Measurements from ENCODE around the gene LGI2.

The LGI2 gene

GRCh38 chr4:24992968-24993367 is 37.8 kb downstream of the LGI2 start:
- no peak for DNase-seq

GRCh38 chr4:24991015-24991414 is 39.7 kb downstream of the LGI2 start:
- DNase-seq: no peak

DNA sequence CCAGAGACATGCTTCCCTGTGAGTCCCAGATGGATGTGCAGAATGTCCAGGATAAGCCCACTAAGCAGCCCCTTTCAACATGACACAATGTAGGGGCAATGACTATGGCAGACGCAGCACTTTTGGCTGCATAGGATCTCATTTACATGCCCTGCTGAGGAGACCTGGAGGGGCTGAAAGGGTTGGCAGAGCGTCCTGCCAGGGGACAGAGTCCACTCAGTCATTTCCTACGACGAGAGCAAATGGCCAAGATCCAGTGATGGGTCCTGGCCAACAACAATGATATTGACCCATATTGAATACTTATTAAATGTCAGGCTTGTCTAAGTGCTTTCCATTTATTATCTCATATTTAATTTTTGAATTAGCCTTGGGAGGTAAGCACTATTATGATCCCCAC is 41.4 kb downstream of the LGI2 start:
- no peak for DNase-seq

DNA sequence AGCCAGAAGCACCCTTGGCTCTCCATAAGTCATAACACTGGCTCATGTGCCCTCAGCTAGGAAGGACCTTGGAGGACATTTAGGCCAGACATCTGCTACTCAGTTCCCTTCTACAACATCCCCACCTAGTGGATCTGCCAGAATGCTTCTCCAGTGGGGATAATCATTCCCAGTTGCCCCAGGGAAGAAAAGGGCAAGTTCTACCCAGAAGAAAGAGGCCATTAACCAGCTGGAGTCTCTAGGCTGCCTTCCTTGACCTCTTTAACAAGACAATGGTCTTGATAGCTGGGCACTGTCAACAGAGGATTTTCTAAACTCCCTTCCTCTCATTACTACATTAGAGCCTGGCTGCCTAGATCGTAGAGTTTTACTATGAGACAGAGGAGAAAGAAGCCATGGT is 42.0 kb downstream of the LGI2 start:
- no peak for DNase-seq

DNA sequence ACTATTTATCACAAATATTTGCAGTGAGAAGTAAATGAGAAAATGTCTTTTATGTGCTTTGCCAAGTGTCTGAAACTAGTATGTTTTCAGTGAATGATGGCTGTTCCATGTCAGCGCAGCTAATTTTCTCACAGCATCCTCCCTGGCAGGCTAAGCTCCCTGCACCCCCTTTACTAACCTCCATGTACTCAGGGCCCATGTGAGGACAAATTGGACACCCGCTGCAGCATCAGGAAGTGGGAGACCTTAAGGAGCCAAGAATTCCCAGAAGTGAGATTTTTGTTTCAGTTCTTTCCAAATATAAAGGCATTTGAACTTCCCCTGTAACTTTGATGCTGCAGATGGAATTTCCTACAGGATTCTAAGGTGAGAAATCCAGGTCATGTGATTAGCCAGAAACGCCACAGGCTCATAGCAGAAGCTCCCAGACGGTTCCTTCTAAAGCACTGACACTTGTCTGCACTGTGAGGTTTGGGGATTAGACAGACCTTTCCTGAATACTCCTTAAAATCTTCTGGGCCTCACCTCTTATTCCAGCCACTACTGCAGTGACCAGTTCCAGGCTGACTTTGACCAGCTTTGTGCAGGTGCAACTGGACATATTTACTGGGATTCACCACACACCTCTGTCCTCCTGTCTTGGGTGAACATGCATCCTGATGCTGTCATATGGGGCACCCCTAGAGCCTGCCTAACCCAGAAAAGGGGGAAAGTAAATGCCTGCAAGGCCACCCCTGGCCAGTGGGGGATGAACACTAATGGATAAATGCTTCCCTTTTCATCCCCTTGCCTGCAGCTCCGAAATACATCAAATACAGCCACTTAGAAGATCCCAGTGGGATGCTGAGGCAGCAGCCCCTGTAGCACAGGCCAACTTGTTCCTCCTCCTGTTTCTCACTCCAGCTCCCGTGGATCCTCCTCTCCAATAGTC is 45.9 kb downstream of the LGI2 start:
- DNase-seq: no peak

DNA sequence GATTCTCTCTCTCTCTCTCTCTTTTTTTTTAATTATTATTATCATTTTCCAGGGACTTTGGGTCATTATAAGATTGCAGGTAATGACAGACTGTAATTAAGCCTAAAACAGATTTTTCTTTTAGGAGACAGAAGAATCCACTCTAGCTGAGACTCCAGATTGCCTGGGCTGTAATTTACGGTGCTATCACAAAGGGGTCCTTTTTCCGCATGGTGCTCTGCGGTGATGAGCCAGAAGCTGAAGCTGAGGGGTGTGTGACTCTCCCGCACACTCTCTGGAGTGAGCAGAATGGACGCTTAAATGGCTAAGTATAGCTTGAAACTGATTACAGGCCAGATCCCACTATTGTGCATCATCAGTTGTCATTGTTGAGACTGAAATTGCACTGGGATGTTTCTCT is 50.0 kb downstream of the LGI2 start:
- no peak for DNase-seq

DNA sequence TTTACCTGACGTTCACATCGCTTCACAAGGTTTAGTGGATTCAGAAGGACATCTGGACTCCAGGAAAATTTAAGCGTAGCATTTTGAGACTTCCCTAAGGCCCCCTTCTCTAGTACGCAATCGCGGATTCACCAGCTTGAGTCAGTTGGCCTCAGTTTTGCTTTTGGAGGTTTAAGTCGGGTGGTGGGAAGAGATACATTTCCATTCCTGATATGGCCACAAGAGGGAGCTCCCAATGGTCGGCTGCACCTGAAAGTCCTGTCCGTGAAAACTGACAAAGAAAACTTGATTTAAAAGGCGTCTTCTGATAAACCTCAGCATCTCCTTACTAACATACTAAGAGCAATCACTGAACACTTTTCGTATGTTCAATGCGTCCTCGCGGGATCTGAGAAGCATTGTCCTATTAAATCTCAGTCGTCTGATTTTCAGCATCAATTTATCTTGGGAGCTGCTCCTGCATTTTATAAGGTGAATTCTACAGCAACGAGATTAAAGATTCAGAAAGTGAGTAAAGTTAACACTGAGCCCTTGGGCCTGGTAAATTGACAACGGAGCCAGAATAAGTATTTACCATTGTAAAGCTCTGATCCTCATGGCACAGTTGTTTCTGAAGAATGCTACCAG is 50.6 kb downstream of the LGI2 start:
- DNase-seq: peak; percentile 71

DNA sequence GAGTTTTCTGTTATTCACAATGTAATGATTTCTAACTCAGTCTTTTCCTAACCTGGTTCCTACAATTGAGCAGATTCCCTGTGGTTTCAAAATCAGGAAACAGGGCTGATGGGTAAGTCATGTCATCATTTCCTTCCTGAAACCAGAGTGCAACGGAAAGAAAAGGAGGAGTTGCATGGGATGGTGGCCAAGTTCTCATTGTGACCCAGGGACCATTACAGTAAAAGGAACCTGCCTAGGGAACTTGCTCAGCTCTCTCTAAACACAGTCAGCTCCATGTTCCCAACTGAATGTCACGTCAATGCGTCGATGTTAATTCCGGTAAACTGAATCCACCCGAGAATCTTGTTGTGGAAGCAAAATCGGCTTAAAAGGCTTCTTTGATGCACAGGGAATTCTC is 51.2 kb downstream of the LGI2 start:
- no peak for DNase-seq

GRCh38 chr4:24978291-24979075 is 52.3 kb downstream of the LGI2 start:
- DNase-seq: no peak

GRCh38 chr4:24975510-24975909 is 55.2 kb downstream of the LGI2 start:
- DNase-seq: no peak

DNA sequence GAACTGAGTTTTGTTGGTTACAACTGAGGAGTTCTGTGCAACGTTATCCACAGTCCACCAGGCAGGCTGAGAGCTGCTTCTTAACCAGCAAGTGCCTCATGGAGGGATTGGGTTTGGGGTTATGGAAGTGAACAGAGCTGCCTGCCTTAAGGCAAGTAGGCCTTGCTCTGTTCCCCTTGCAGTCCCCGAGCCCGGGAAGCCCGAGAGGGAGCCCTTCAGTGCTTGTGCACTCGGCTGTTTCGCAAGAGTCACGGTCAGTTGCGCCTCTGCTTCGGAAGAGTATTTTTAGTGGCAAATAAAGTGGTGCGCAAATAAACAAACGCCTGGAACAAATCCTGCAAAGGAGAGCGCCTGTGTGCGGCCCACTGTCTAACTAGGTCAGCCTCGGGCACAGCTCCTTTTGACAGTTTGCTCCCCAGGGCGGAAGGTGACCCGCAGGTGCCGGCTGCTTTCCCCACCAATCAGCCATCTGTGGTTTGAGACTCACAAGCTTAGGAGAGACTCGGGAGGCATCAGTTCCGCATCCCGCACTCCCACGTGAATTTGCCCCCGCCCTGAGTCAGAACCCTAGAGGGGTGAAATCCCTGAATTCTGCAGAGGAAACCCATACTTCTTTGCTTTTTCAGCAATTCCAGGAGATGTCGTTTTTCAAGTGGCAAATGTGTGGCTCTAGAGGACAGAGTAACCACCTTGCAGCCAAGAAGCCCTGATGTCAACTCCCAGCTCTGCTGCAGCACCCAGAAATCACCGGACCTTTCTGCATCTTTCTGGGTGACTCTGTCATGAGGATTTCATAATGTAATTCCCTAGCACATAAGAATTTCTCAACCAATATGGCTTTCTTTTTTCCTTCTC is 56.8 kb downstream of the LGI2 start:
- DNase-seq: no peak

DNA sequence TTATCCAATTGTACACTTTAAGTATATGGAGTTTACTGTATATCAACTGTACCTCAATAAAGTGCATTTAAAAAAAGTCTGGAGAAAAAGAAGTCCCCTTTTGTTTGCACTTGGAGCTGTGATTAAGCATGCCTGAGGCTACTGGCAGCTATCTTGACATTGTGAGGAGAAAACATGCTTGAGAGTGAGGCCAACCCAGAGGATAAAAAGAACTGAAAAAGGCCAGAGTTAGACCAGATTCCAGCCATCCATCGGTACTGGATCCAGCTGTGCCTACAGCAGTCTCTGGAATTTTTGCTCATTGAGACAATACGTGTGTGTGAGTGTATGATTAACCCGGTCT is 57.4 kb downstream of the LGI2 start:
- no peak for DNase-seq

DNA sequence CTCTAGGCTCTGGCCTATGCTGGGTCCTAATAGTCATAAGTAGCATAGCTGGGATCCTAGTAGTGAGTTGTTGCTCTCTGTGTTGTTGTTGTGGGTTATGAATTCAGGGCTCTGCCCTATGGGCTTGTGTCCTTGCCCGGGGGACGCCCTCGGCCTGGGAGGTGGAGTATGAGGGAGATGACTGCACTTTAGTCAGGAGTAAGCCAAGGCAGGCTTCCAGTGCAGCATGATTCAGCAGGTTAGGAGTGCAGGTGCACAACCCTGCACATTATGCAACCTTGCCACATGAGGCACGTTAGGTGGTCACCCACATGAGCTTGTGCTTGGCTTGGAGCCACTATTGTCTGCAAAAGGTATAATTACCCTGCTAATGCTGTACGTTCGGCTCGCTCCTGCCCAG is 59.6 kb downstream of the LGI2 start:
- no peak for DNase-seq

GRCh38 chr4:24970635-24971034 is 60.1 kb downstream of the LGI2 start:
- DNase-seq: no peak

- DNase-seq: no peak
These were observed 60.6 kb downstream of the LGI2 start for GRCh38 chr4:24970191-24970590.

- no peak for DNase-seq
These were observed 61.3 kb downstream of the LGI2 start for GRCh38 chr4:24969486-24969885.

DNA sequence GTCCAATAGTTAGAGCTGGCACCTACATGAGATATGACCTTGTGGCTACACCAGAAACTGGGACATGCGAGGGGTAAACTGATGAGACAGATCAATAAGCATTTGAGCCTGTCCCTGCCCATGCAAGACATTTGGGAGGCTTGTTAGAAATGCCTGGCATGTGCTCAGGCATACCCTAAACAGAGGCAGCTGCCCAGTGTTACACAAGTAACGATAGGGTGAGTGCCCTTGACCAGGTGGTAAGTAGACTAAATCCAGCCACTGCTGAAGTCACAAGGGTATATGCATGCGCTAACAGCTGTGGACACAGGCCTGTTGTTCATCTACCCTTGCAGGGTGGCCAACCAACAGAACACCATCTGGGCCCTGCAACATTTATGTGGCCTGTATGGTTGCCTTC is 61.8 kb downstream of the LGI2 start:
- DNase-seq: no peak

GRCh38 chr4:24968278-24968677 is 62.5 kb downstream of the LGI2 start:
- no peak for DNase-seq

DNA sequence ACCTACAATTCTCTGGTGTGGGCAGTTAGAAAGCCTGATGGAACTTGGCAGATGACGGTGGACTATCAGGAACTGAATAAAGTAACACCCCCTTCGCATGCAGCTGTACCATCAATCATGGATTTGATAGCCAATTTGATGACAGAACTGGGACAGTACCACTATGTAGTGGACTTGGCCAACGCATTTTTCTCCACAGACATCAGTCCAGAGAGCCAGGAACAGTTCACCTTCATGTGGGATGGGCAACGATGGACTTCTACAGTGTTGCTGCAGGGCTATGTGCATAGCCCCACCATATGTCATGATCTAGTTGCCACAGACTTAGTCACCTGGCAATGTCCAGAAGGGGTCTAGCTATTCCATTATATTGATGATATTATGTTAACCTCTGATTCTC is 63.4 kb downstream of the LGI2 start:
- no peak for DNase-seq

DNA sequence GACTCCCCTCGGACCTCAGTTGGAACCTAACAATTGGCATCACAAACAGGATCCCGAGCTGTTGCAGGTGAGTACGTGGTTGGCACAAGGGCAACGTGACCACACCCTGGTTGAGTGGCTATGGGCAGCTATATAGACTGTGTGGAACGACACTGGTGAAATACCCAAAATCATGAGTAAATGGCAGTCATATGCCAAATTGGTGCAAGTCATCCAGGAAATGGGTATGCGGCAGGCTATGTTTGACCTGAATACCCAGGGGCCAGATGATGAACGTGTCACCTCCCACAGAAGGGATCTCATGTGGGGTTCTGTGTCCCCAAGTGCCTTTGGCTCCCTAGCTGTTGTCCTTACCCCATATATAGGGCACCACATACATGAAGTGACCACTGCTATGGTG is 64.7 kb downstream of the LGI2 start:
- no peak for DNase-seq

DNA sequence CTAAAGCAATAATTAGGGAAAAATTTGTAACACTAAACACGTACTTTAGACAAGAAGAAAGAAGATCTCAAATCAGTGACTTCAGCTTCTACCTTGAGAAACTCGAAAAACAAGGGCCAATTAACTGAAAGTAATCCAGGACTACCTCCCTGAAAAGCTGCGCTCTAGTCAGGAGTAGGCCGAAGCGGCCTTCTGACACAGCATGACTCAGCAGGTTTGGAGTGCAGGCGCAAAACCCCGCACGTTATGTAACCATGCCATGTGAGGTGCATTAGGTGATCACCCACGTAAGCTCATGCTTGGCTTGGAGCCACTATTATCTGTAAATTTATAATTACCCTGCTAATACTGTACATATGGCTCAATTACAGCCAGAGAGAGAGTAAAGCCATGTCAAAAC is 65.1 kb downstream of the LGI2 start:
- DNase-seq: no peak

GRCh38 chr4:24963277-24963676 is 67.5 kb downstream of the LGI2 start:
- no peak for DNase-seq

GRCh38 chr4:24957886-24958285 is 72.9 kb downstream of the LGI2 start:
- DNase-seq: no peak

Data from right forelimb (tissue), 1 donor.